PC-9 (cell line): Measurements from ENCODE around the gene SACS. TPM values are rescaled to one million over a fixed set of nuclear protein-coding genes. Genes with fewer than 3 reads are reported as not detected.

Experiments
- BruUV-seq: library from RNA; stranded (reverse); fragments of 400-500 nt; replicated peaks from 2 replicates; lab custom pipeline; 2021; lab: Mats Ljungman, UMichigan
- CTCF ChIA-PET: fragments of 300-600 bp; sonication (Branson Sonifier 250); formaldehyde crosslinking; loops from one replicate; lab custom pipeline; 2022; ENCODE audit warnings: antibody characterized with exemption; lab: Charles Lee
- POLR2A ChIA-PET: fragments of 300-600 bp; sonication (Branson Sonifier 250); formaldehyde crosslinking; loops from one replicate; lab custom pipeline; 2022; ENCODE audit warnings: antibody characterized with exemption; ENCODE audit not compliant: unreplicated experiment; lab: Charles Lee
- DNase-seq, 2 experiments: peaks; one replicate each; pipeline versions ENCODE4 v3.0.0 to v3.0.0-alpha.2; 2015 to 2022; ENCODE audit warnings: mixed read lengths in 1 of 2
- H2AFZ ChIP-seq: fragments of 200-600 bp; sonication (generic); 2 replicates; pipeline ENCODE4 v1.8.1; 2017; ENCODE audit warnings: antibody characterized with exemption
- H3F3A ChIP-seq: fragments of 200-600 bp; sonication (generic); 2 replicates; pipeline ENCODE4 v1.8.1; 2017; ENCODE audit warnings: antibody characterized with exemption, mild to moderate bottlenecking, low read depth; ENCODE audit not compliant: insufficient read depth
- H3K27ac ChIP-seq: fragments of 200-600 bp; sonication (generic); 2 replicates; pipeline ENCODE4 v1.6.1; 2016; ENCODE audit warnings: mixed run types
- H3K27me3 ChIP-seq: fragments of 200-600 bp; sonication (generic); 2 replicates; pipeline ENCODE4 v1.6.1; 2016; ENCODE audit warnings: low read depth, mixed run types; ENCODE audit not compliant: insufficient read depth
- H3K36me3 ChIP-seq: fragments of 200-600 bp; sonication (generic); 2 replicates; pipeline ENCODE4 v1.6.1; 2016; ENCODE audit warnings: low read depth, mixed run types
- H3K4me1 ChIP-seq: fragments of 200-600 bp; sonication (generic); replicated peaks from 2 replicates; pipeline ENCODE4 v1.6.1; 2016; ENCODE audit warnings: mixed run types; ENCODE audit not compliant: insufficient read depth
- H3K4me2 ChIP-seq: fragments of 200-600 bp; sonication (generic); 2 replicates; pipeline ENCODE4 v1.6.1; 2017; ENCODE audit warnings: mixed run types
- H3K4me3 ChIP-seq: fragments of 200-600 bp; sonication (generic); 2 replicates; pipeline ENCODE4 v1.6.1; 2016; ENCODE audit warnings: mixed run types
- H3K79me2 ChIP-seq: fragments of 200-600 bp; sonication (generic); 2 replicates; pipeline ENCODE4 v1.6.1; 2017; ENCODE audit warnings: low read depth, mixed run types
- H3K9me2 ChIP-seq: fragments of 200-600 bp; sonication (generic); 2 replicates; pipeline ENCODE4 v1.8.1; 2017; ENCODE audit warnings: mild to moderate bottlenecking; ENCODE audit not compliant: insufficient read depth
- H3K9me3 ChIP-seq: fragments of 200-600 bp; sonication (generic); 2 replicates; pipeline ENCODE4 v1.8.1; 2016; ENCODE audit warnings: low read depth; ENCODE audit not compliant: insufficient read depth
- H4K20me1 ChIP-seq: fragments of 200-600 bp; sonication (generic); 2 replicates; pipeline ENCODE4 v1.8.1; 2017; ENCODE audit not compliant: insufficient read depth
- EZH2 ChIP-seq: fragments of 200-600 bp; sonication (generic); IDR thresholded peaks from 2 replicates; pipeline ENCODE4 v1.8.0; 2017; ENCODE audit warnings: antibody characterized with exemption, low read depth
- intact Hi-C: fragments of 100-400 bp; cut with micrococcal nuclease; formaldehyde crosslinking; loops from one replicate; pipeline ENCODE4 v1.10.0; 2022; ENCODE audit not compliant: unreplicated experiment
- total RNA-seq: library from RNA; stranded (reverse); gene quantifications from 2 replicates; pipeline ENCODE4 v1.2.3, GENCODE V29; 2021
- TF ChIP-seq, protein P1 (sequence below): fragments of 200-600 bp; sonication (generic); conservative IDR thresholded peaks from 2 replicates; pipeline ENCODE4 v1.6.1; 2017; ENCODE audit warnings: mixed run types, antibody characterized with exemption, mild to moderate bottlenecking, moderate library complexity

Gene SACS
- total RNA-seq, 1 experiment from 2014 or later, result 1.4 TPM

DNA sequence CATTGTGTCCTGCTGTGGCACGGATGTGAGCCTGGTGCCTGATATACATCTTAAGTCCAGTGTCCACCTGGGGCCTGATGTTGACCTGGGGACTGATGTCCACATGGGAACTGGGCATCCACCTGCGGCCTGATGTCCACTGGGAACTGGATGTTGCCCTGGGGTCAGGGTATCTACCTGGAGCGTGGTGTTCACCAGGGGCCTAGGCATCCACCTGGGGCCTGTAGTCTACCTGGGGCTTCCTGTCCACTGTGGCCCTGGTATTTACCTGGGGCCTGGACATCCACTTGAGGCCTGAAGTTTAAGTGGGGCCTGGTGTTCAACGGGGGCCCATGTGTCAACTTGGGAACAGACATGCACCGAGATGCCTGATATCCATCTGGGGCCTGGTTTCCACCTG, 11.9 kb downstream of the SACS start:
- Histone ChIP-seq H3K9me2 (no peaks in the 10 kb centered on the region), H3K27ac (no peak overlapping the region), H3K27me3 (no peaks in the 10 kb centered on the region), H3K4me2 (no peak overlapping the region), H2AFZ (no peak overlapping the region), H4K20me1 (no peaks in the 10 kb centered on the region), H3K4me1 (no peaks in the 10 kb centered on the region), H3K79me2 (no peaks in the 10 kb centered on the region), H3F3A (no peaks in the 10 kb centered on the region), H3K4me3 (no peak overlapping the region), H3K36me3 (no peaks in the 10 kb centered on the region), H3K9me3 (no peaks in the 10 kb centered on the region; the same call in 1 of the 2 replicates)
- TF ChIP-seq, protein P1, sequence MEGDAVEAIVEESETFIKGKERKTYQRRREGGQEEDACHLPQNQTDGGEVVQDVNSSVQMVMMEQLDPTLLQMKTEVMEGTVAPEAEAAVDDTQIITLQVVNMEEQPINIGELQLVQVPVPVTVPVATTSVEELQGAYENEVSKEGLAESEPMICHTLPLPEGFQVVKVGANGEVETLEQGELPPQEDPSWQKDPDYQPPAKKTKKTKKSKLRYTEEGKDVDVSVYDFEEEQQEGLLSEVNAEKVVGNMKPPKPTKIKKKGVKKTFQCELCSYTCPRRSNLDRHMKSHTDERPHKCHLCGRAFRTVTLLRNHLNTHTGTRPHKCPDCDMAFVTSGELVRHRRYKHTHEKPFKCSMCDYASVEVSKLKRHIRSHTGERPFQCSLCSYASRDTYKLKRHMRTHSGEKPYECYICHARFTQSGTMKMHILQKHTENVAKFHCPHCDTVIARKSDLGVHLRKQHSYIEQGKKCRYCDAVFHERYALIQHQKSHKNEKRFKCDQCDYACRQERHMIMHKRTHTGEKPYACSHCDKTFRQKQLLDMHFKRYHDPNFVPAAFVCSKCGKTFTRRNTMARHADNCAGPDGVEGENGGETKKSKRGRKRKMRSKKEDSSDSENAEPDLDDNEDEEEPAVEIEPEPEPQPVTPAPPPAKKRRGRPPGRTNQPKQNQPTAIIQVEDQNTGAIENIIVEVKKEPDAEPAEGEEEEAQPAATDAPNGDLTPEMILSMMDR, result no peak
- CTCF ChIA-PET, result no interaction called here
- BruUV-seq, result no TSS peak
- DNase-seq, result no peak
- POLR2A ChIA-PET, result no interaction called here
- intact Hi-C loops, result no loop called here

DNA sequence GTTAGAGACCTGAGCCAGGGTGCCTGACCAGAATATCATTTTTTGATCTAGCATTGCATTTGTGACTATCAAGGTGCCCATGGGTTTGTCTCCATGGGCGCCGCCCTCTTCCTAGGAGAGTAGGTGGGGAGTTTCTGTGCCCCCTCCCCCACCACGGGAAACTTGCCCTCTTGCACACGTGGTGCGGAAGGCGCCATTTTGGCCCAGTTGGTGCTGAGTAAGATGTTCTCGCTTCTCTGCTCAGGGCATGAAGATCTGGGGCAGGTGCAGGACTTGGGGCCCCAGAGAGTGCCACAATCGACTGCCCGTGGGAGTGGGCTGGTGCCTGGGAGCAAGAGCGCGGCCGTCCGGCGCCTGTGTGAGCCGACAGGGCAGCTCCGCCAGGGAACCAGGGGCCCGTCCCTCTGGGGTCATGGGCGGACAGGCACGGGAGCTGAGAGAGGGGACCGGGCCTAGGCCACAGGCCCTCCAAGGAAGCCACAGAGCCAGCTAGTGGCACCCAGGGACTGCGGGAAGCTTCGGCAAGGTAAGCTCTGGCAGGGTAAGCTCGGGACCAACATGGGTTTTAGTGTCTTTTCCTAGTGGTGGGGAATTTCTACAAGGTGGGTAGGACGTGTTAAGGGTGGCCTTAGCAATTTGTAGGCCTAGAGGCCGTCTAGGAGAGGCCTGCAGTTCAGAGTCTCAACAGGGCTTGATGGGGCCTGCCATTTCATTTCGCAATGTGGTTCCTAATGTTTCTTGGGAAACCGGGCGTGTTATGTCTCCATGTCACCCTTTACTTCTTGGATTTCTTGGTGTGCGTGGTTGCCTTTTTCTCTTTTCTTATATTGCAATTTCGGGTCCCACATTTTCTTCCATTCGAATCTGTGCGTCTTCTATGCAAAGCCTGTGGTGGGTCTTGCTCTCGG, 14.5 kb downstream of the SACS start:
- ChIA-PET CTCF (no interaction called here), POLR2A (no interaction called here)
- H2AFZ ChIP-seq, result no peak overlapping the region
- no peak overlapping the region for H3K27ac ChIP-seq
- no peak overlapping the region for H3K4me3 ChIP-seq
- H3K27me3 ChIP-seq, result no peaks in the 10 kb centered on the region
- no peaks in the 10 kb centered on the region; the same call in 1 of the 2 replicates for H3K9me3 ChIP-seq
- H3F3A ChIP-seq, result no peaks in the 10 kb centered on the region
- BruUV-seq, result no TSS peak
- no peaks in the 10 kb centered on the region for H3K36me3 ChIP-seq
- H3K4me1 ChIP-seq, result no peaks in the 10 kb centered on the region
- H3K79me2 ChIP-seq, result no peaks in the 10 kb centered on the region
- no peak for DNase-seq
- H3K4me2 ChIP-seq, result no peak overlapping the region
- TF ChIP-seq, protein P1, result no peak
- no peak for TF ChIP-seq EZH2
- intact Hi-C loops, result no loop called here
- H4K20me1 ChIP-seq, result no peaks in the 10 kb centered on the region
- H3K9me2 ChIP-seq, result no peaks in the 10 kb centered on the region

DNA sequence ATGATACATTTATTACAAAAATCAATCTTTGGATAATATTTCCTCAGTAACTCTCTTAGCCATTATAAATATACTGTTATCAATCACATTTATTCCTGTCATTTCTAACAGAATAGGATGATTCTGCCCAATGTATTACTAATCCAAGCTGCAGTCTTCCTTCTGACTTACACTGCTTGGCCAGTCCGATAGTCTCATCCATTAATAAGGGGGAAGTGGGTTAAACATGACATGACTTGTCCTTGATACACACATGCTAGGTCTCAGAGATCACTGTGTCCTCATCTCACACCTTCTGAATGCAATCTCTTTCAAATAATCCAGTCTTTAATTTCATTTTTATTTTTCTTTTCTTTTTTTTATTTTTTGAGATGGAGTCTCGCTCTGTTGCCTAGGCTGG, 18.8 kb downstream of the SACS start:
- ChIA-PET POLR2A (no interaction called here), CTCF (no interaction called here)
- Histone ChIP-seq H3K79me2 (no peaks in the 10 kb centered on the region), H3K4me1 (no peaks in the 10 kb centered on the region), H4K20me1 (no peaks in the 10 kb centered on the region), H3K36me3 (no peaks in the 10 kb centered on the region), H3K27ac (no peak overlapping the region), H3K9me3 (no peaks in the 10 kb centered on the region; the same call in 1 of the 2 replicates), H3K27me3 (no peaks in the 10 kb centered on the region), H3F3A (no peaks in the 10 kb centered on the region), H3K4me3 (no peak overlapping the region), H3K4me2 (no peak overlapping the region), H2AFZ (no peak overlapping the region), H3K9me2 (no peaks in the 10 kb centered on the region)
- no TSS peak for BruUV-seq
- TF ChIP-seq, protein P1, result no peak
- TF ChIP-seq EZH2, result no peak
- intact Hi-C loops, result no loop called here
- DNase-seq, result no peak
